GM18861 (cell line): ENCODE results near the gene NTM.

Experiments
- ATAC-seq: cut with Tn5 transposase; IDR thresholded peaks from one replicate; pipeline ENCODE4 v1.9.1; 2021; ENCODE audit not compliant: unreplicated experiment

The NTM gene

DNA sequence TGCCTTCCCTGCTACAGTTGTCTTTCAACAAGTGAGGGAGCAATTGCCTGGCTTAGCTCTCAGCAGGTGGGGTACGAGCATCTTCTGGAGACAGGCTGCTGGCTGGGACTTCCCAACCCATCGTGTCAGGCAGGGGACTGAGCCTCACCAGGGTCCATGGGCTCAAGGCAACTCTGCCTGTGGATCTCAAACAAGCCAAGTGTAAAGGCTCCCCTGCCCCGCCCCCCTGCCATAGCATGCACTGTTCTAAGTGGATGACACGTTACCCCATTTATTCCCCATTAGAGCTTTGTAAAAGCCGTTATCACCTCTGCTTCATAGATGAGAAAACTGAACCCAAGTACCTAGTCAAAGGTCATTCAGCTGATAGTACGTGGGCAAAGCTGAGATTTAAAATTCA lies 222.9 kb downstream of the NTM start:
- no peak for ATAC-seq

DNA sequence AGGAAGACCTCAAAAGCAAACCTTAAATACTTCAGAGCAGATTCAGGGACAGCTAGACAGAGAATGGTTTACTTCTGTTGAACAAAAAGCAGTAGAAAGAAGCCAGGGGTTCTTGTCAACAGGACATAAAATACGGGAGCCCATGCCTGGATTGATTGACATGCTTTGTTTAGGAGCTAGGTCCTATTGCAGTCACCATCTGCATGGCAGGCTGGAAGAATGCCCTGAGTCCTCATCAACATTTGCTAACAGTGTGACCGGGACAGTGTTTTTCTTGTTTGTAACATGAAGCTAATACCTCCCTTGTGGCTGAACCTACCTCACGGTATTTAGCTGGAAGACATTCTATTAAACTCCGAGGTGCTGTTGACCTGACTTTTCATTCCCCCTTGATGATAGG lies 225.4 kb downstream of the NTM start:
- ATAC-seq: no peak

DNA sequence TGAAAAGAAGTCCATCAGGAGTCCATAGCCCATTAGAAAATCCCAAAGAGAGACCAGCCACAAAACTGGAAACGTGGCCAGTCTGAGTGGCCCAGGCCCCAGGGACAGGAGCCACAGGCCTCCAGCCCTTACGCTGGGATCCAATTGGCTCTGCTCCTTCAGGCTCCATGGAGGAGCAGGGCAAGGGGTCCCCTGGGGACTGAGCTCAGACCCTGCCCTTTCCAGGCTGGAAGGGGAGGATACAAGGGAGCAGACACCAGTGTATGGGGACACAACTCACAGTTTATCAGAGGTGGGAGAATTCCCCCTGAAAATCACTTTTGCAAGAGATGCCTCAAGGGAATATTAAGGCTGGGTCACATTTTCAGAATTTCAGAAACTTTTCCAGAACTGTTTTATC lies 227.5 kb downstream of the NTM start:
- ATAC-seq: no peak

DNA sequence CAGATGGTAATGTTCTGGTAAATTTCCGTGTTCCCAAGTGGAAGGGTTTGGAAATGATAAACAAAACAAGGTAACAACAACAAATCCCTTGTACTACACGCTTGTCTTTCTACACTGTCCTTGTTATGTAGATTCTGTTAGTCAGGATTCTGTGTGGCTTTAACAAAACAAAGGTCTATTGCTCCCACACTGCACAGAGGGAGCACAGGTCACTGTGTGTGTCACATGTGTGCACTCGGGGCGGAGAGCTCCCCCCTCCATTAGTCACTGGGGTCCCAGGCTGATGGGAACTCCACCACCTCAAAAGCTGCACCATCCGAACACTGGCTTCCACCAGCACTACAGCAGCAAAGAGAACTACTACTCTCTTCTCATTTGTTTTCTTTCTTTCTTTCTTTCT lies 227.9 kb downstream of the NTM start:
- ATAC-seq: no peak

DNA sequence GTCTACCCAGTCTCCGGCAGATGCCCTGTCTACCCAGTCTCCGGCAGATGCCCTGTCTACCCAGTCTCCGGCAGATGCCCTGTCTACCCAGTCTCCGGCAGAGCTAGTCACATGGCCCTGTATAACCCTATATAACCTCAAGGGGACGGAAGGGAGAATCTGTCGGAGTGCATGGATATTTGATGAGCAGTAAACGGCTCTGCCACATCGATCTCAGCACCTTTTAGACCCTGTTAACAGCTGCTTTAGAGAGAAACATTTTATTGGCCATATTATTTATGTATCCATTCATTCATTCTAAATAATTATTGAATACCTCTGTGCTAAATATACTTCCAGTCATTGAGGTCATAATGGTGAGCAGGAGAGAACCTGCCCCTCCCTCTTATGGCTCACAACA lies 228.9 kb downstream of the NTM start:
- no peak for ATAC-seq

DNA sequence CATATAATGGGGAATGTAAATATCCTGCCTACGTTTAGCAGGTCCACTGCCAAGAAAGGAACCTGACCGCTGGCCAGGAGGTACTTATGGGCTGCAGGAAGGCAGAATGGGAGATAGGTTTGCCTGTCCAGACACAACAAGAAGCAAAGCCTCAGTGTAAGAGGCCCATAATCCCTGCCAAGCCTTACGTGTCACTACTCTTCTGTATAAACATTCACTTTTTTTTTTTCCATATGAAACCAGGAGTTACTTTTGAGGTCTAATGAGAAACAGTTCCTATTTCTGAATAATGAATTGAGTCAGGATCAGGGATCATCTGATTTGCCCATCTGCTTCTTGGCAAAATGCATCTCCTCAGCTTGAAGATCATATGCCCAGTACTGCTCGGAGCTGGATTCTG lies 230.2 kb downstream of the NTM start:
- ATAC-seq: no peak

DNA sequence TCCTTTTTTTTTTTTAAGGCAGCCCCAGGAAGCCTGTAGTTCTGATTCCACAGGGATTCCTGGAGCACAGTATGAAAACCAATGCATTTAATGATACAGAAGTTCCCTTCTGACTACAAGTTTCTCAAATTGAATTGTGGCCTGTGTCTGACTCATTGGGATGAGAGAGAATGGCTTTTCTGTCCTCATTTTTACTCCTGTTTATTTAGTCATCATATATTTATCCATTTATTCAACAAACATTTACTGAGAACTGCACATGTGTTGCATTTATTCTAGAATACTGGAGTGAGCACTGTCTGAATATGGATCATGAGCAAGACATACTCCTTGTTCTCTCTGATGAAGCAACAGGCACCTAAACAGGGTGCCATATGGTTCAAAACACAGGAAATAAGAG lies 231.2 kb downstream of the NTM start:
- ATAC-seq: no peak

DNA sequence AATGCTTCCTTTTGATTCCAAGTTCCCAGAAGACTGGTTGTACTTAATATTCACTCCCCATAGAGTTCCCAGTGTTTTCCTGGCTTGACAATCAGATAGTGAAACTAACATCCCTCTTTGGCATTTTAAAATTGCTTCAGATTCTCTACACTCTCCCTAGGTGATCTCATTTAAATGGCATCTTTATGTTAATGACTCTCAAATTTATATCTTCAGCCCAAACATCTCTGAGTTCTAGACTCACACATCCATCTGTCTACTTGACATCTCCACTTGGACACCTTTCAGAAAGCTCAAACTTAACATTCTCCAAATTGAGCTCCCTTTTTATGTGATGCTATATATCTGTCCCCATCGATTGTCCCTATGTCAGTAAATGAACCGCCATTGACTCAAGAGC lies 232.0 kb downstream of the NTM start:
- no peak for ATAC-seq

DNA sequence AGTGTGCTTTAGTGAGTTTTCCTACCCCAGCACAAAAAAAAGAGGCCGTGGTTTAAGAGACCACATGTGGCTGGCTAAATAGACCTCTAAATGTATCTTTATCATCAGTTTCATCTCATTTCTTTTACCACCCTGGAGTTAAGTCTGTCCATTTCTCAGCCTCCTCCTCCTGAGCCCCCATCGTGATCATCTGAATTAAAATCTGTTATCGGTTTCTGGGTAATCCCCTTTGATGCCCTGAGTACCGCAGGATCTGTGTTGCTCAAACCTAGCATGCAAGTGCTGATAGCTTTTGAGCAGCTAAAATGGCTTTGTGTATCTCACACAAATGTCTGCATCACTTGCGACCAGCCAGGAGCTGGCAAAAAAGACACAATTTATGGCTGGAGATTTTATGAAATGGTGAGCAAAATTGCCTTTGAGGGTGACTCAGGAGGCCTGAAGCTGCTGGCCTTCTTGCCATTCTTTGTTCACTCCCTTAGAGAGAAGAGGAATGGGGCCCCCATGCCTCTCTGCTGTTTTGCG lies 236.5 kb downstream of the NTM start:
- ATAC-seq: no peak

DNA sequence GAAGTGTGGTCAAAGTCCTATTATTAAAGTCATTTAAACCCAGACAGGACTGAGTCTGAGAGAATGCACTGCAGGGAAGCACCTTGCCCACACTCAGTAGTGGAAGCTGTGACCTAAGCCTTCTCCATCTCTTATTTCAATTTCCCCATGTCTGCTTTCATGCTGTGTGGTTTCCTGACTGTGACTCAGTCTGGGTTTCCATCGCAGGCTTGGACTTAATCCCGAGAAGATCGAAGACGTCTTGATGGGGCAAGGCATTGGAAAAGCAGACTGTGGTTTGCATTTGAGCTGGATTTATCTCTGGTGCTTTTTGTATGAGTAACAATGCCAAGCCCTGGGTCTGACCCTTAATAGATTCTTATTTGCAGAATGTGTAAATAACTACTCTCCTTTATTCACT lies 238.9 kb downstream of the NTM start:
- no peak for ATAC-seq

DNA sequence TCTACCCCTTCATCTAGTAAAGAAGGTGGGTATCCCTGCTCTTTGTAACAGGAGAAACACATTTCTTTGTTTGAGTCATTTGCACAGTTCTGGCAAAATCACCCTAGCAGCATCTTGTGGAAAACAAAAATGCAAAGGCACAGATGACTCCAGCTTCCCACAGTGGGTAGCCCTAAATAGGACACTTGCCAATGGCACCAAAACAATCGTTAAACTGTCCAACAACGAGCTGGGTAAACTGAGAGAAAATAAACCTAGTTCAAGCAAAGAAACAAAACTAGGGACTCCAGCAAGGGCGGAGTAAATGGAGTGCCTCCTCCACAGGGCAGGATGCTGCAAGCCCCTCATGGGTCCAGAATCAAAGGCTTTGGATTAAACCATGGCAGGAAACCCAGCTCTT lies 239.5 kb downstream of the NTM start:
- no peak for ATAC-seq

DNA sequence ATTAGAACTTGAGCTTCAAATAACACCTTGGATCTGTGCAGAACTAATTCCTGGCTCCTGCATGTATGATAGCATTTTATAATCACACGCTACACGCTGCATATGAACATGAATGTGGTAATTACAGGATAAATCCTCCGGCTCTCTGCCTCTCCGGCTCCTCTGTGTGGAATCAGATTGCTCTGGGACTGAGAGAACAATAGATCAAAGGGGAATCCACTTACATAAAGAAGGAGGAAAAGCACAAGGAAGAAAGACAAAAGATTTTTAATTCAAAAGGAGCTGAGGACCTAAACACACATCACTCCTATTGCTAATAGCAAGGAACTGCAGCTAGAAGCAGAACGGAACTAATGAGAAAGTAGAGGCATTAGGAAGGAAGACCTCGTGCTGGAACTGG lies 240.9 kb downstream of the NTM start:
- no peak for ATAC-seq

DNA sequence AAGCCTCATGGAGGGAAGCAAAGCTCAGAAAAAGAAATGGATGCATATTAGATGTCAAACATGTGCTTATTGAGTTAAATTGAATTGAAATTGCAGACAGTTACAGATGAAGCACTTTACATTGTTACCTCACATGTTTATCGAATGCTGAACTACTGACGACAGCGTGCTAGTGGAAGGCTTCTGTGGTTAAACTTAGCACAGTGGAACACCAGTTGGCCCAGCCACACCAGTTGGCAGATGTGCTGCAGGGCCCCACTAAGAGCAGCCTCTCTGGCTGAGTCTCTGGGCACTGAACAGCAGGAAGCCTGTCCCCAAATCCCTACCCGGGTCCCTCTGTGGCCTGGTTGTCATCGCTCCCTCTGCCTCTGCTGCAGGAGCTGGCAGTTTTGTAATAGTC lies 242.1 kb downstream of the NTM start:
- no peak for ATAC-seq

DNA sequence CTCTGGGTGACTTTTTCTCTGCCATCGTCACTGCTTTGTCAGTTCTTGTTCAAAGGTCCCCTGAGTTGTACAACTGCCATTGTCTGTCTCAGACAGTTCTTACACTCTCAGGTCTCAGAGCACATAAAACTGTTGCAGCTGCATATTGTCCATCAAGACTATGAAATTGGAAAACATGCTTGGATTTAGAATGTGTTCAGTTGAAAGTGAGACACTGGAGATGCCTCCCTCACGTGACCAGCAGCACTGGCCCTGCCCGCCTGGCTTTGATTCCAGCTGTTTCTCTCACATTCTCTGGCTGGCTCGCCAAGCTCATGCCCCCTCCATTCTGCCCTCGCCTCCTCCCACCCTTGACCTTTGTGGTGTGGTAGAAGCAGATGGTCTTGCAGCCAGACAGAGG lies 244.2 kb downstream of the NTM start:
- no peak for ATAC-seq

DNA sequence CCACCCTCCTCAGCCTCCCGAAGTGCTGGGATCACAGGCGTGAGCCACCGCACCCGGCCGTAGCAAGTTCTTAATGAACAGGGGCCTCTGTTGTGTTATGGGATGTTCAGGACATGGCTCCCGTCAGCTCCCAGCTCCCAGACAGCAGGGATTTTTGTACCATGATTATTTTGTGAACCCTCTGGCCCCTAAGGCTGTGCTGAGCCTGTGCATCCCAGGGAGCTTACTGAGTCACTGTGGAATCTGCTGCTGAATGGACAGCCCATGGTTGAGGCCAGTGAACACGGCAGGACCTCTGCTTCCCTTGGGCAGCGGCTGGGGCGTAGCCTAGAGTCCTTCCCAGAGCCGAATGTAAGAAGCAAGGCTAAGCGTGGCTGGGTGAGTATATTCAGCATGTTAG lies 245.2 kb downstream of the NTM start:
- no peak for ATAC-seq

DNA sequence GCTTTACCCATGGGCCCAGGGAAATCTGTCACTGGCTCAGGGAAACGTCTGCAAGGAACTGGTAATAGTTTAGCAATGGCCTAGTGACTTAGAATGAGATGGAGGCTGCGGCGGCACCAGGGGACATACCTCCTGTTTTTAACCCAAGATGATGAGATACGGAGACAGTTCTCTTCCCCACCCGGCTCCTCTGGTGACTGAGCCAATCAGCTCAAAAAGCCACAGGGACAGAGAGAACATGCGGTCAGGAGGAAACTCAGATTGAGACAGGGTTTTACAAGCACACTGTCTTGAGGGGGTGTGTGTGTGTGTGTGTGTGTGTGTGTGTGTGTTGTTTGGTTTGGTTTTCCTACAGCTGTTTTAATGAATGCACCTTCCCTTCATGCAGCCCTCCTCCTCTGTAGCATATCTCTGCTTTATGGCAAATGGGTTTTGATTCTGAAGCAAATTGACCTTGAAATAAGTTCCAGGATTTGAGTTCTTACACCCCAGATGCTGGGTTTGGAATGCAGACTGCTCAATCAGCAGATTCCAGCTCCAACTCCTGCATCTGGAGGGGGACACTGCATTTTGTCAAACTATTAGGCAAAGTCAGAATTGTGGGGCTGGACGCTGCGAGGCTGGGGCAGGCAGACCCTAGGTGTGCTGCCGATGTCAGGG lies 246.2 kb downstream of the NTM start:
- ATAC-seq: no peak

DNA sequence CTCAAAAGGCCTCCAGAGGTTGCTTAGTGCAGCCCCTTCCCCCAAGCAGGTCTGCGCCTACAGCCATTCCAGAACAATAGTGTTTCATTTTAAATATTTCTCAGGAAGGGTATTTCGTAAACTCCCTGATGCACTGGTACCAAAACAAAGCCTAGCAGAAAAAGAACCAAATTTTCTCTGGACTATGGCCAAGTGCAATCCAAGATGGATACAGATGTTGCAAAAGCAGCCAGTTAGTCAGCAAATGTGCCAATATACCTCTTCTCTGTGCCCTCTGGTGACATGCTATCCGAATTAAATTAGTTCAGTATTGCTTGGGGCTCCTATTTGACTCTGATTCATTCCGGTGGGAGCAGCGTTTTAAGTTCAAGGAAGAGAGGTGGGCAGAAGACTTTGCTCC lies 247.8 kb downstream of the NTM start:
- no peak for ATAC-seq

DNA sequence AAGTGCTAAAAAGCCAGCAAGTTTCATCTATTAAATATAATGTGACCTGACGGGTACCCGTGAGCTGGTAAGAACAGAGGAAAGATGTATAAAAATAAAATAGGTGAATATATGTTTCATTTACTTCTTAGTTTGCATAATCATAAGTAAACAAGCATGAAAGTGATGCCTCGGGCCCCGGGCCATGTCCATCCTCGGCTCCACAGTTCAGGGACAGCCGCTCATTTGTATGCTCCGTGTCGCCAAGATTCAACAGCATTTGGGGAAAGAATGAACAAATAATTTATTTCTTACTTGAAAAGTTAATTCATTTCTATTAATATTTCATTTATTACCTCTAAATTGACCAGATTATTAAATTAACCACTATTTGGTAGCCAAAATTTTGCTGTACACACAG lies 251.8 kb downstream of the NTM start:
- ATAC-seq: no peak

DNA sequence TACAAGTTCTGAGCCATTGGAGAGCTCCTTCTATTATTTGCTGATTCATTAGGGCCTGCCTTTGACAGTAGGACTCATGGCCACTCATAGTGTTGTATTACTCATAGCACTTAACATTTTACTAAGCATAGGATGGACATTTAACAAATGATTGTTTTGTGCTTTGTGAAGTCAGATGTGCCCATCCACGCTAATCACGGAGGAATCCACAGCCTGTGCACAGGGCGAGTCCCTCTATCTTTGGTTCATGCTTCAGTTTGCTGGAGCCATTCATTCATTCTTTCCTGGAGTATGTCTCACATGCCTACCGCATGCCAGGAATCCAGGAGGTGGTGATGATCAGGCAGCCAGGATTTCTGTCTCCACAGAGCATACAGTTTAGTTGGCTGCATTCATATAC lies 254.1 kb downstream of the NTM start:
- no peak for ATAC-seq

DNA sequence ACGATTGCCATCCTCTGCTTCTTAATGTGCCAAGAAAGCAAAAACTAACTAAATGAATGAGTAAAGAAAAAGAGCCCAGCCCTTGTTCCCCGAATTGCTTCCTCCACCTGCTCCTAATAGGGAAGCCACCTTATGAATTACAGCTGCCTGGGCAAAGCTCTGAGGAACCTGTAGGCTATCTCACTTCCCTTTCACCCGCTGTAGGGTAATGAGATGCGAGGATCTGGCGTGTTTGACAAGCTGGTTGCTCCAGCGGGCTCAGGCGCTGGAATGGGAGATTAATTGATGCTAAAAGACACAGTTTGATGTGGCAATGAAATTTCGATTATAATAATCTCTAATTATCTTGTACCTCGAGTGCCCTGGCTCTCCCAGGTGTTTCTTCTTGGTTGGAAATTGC lies 256.4 kb downstream of the NTM start:
- no peak for ATAC-seq

DNA sequence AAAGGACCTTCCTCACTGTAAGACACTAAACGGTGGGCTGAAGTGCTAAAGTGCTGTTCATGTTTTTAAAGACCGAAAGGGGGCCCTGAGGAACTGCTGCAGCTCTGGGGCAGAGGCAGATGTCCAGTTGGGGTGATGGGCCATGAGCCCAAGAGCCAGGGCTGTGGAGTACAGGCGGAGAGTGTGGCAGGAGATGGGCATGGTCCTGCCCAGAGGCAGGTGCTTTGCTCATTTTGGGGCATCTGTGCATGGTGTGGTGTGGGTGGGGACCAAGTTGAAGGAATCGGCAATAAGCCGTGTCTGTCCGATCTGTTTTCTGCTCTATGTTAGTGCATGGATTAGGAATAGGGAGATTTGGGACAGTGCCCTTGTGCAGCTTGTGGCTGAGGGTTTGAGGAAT lies 258.3 kb downstream of the NTM start:
- ATAC-seq: no peak

DNA sequence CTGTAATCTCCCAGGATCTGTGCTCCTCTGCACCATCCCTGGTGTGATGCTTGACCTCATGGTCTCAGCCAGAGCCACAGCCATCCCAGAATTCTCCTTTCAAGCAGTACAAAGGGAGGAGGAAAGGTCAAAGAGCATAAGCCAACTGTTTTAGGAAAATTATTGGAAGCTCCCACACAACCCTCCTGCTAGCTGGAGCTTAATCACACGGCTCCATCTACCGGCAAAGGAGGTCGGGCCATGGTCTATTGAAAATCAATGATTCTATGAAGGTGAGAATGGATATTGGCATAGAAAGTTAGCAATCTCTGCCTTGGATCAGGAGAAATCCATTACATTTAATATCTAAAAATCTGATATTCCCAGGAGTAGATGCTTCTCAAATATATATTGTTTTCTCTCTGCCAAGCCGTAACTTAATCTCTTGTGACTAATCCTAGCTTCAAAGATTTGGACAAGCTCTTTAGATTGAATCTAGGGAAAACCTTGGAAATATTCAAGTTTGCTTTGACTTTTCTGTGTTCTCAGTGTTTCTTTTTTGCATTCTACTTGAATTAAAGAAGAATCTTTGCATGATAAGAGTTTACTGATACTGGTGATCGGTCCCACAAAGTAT lies 259.6 kb downstream of the NTM start:
- no peak for ATAC-seq

DNA sequence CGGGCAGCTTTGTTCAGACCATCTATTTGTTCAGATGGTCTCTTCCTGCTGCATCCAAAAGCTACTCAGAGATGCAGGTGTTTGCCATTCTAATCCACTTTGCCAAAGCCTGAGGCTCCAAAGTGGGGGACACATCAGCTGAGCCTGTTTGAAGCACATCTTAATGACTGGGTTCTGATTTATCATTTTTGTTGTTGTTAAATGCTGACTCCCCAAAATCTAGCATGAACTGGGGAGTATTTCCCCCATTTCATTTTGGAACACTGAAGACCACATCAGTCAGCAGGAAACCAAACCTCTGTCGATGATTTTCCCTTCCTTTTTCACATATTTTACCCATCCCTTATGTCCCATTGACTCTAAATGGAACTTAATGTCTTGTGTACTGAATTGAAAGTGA lies 262.6 kb downstream of the NTM start:
- ATAC-seq: no peak
